Right ventricle myocardium inferior (tissue), 1 donor: Measurements from ENCODE around the gene NECTIN2. TPM values are rescaled to one million over a fixed set of nuclear protein-coding genes. Genes with fewer than 3 reads are reported as not detected.
"Not testable (repeated sequence)": the region's sequence is repeated elsewhere in the genome, so short reads cannot be mapped to it uniquely, and the experiment has no call there.

ENCODE experiments used
- ATAC-seq: fragments of 200-7000 bp; cut with Tn5 transposase; one replicate; pipeline ENCODE4 v1.9.1; 2020; ENCODE audit warnings: mild to moderate bottlenecking, moderate library complexity
- DNase-seq: peaks from one replicate; pipeline ENCODE4 v3.0.0; 2021; ENCODE audit errors: missing footprints
- intact Hi-C: fragments of 100-400 bp; cut with DNase I; formaldehyde crosslinking; loops from one replicate; pipeline ENCODE4 v1.11.0; 2022
- total RNA-seq: library from RNA; stranded (reverse); fragmentation: NEBNext Ultra II Directional; extraction: Animal tissue kit (Norgen Biotek cat#: 25700); gene quantifications from one replicate; pipeline ENCODE4 v1.2.1, GENCODE V29; 2021
- donor health status: DM: no; HTN: yes; CAD: no; lungs with severe emphysema.

NECTIN2 gene
- total RNA-seq, 1 donor from 2014 or later, result 41.8 TPM

DNA sequence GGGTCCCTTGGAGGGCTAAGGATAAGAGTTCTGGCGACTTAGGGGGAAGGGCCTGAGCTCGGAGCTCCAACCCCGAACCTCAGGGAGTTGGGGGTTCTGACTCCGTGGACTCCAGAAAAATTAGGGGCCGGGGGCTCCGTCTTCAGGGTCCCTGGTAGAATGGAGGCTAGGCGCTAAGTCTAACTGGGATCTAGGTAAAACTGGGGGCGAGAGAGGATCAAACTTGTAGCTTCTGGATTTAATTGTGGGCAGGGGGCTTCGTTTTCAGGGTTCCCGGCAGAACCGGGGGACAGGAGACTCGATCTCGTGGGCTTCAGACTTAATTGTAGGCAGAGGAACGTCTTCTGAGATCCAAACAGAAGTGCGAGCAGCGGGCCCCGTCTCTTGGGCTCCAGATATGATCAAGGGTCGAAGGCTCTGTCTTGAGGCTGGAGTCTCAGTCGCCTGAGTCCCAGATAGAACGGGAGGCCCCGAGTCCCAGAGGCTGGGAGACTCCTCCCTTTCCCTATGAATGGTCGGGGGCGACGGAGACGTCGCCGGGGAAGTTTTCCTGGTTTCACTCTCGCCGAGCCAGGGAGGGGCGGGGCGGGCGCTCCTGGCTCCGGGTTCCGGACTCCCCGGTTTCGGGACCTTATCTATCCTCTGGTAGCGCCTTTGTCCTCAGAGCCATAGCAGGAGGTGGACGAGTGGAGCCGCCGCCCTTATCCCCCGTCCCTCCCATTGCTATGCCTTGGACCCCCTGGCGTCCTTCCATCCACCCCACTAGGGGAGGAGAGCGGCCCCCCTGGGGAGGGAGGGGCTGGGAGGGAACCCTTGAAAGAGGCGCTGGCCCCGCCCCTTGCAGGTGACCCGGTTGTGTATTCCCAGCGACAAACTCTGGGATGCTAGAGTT is 1.3 kb downstream of the NECTIN2 start:
- peak; percentile 83 for DNase-seq
- no peak for ATAC-seq

DNA sequence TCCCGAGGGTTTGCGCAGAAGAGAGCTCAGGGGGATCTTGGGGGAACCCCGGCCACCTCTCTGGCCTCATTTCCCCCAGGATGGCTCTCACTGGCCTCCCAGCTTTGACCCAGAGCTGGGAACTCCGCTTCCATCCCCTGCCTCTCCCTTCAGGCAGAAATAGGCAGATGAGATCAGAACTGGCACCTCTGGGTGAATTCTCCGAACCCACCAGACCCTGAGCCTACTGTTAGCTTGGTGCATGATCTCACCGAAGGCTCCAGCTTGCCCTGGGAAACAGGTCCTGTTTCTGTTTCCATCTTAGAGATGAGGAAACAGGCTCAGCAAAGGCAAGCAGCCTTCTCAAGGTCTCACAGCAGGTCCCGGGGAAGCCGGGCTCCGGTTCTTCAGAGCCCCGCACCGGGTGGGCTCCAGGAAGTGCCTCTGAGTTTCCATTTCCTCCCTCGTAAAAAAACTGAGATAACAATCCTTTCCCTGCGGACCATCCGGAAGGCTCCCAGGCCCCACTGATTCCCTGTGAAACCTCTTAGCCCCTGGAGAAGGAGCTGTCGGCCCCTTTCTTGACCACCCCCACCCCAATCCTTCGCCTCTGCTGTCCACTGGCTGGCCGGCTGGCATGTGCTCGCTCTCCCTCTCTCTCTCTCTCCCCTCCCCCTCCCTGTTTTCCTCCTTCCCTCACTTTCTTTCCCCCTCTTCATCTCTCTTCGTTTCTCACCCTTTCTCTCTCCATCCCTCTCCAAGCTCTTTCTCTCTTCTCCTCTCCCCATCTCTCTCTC is 2.1 kb downstream of the NECTIN2 start:
- no peak for DNase-seq
- no peak for ATAC-seq
- intact Hi-C loops, result loop anchor here (5.0 kb wide), 1 partner anchor 131 kb away; no protein-coding TSS in a partner anchor

More for the DNA sequence above, 1.3 kb downstream of the NECTIN2 start:
- intact Hi-C loops, result loop anchor here (2.0 to 5.0 kb wide), 2 partner anchors 43 to 130 kb away; partner anchors contain the start of gene TOMM40

DNA sequence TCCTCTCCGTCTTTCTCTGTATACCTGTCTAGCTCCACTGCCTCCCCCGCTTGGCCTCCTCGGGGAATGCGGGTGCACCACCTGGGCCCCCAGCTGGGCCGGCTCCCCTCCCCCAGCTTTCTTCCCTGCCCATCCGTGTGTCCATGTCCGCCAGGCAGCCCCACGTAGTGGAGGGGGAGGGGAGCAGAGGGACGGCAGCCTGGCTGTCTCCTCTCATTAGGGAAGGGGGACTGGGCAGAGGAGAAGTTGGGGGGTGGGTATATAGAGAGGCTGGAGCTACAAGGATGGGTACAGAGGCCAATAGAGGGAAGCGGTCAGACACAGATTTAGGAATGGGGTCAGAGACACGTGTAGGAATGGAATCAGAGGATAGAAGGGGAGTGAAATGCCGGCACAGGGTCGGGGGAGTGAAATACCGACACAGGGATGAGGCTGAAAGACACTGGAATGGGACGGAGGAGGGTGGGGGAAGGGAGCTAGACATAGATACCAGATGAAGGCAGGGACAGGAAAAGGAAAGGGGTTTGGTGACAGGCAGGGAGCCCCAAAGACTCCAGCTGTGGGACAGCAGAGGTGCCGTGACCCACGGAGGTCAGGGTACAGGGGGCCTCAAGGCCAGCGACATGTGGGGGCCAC is 2.8 kb downstream of the NECTIN2 start:
- intact Hi-C loops, result loop anchor here (5.0 kb wide), 1 partner anchor 132 kb away; no protein-coding TSS in a partner anchor
- no peak for DNase-seq
- no peak for ATAC-seq

DNA sequence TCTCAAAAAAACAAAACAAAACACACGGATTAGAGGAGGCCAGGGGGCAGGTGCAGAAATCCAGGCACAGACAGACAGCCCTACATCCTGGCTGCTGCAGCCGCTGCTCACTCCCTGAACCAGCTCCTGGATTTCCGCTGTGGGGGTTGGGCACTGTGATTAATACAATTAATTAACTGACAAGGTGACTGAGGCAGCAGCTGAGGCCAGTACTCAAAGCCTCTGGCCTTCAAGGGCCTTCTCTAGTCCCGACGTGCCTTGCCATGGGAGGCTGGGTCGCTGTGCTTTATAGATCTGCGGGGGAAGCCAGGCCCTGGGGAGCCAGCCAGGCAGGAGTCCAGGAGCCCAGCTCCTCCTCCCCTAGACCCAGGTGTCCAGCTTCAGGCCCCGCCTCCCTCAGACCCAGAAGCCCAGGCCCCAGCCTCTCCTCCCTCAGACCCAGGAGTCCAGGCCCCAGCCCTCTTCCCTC is 4.6 kb downstream of the NECTIN2 start:
- DNase-seq, result no peak
- ATAC-seq, result no peak
- intact Hi-C loops, result no loop called here

DNA sequence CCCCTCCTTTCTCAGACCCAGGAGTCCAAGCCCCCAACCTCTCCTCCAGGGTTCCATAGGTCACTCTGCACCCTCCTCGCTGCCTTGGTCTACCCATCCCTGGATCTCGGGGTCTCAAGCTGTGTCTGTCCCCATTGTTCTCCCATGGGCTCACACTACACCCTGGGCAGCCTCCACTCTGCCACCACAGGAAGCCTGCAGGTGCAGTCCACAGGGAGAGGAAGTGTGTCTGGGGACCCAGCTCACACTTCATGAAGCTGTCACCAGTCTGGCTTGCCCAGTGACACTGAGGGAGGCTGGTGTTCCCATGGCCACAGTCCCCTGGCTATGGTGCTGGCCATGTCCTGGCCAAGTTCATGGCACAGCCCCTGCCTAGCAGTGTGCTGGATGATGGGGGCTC is 5.3 kb downstream of the NECTIN2 start:
- no peak for ATAC-seq
- no peak for DNase-seq
- intact Hi-C loops, result no loop called here

DNA sequence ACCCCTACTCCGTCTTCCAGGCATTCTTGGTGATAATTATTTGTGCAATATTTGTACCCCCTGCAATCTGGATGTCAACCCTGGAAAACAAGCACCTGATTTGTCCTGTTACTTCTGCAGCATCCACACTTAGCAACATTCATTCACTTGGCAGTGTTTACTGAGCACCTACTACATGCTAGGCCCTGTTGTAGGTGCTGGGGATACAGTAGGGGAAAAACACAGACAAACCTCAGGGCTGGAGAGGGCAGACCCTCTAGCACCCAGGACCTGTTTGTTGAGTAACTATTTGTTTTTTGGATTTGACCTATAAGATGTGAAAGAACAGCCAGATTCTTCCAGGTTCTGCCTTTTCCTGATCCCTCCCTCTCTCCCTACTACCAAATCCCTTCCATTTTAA is 9.5 kb downstream of the NECTIN2 start:
- intact Hi-C loops, result no loop called here
- DNase-seq, result no peak
- no peak for ATAC-seq

DNA sequence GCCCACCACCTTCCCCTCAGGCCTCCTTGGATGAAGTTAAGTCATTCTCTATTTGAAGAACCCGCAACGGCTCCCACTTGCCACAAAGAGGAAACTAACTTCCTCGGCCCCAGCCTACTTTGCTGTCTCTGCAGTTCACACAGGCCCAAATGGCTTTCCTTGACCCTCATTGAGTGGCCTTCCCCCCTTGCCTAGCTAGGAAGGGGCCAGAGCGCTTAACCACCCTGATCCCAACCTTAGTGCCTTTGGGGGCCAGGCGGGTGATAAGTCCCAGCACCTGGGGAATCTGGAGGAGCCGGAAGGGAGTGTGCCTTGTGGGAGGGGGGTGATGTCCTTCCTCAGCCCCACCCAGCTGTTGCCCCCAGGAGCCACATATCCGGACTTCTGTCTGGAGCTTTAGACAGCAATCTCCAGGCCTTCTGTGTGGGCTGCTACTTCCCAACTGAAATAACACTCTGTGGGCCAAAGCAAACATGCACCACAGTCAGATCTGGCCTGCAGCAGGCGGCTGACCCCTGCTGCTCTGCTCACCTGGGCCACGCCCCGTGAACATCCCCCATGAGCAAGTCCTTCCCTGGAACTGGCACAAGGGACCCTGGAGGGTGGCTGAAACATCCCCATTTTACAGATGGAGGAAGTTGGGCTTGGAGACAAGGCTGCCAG is 10.5 kb downstream of the NECTIN2 start:
- ATAC-seq (peak; percentile 53), DNase-seq (no peak)
- intact Hi-C loops, result no loop called here

DNA sequence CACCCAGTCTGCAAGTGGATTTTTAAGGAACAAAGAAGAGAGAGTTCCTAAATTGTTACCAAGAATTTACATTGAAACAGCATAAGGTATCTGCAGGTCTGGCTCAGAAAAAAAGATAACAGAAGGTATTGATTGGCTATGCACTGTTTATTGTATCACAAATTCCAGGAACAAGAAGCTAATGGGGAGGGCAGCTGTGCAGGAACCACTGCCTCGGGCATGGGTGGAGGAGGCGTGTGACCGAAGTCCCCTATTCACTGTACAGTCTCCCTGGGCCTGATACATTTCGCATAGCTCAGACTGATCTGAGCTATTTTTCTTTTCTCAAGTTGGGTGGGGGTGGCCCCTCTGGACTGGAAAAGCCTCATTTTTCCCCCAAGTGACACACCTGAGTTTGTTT is 11.7 kb downstream of the NECTIN2 start:
- ATAC-seq (no peak), DNase-seq (no peak)
- intact Hi-C loops, result no loop called here

DNA sequence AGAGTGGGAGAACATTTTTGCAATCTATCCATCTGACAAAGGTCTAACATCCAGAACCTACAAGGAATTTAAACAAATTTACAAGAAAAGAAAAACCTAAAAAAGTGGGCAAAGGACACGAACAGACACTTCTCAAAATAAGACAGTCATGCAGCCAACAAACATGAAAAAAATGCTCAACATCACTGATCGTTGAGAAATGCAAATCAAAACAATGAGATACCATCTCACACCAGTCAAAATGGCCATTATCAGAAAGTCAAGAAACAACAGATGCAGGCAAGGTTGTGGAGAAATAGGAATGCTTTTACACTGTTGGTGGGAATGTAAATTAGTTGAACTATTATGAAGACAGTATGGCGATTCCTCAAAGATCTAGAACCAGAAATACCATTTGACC is 15.5 kb downstream of the NECTIN2 start:
- DNase-seq, ATAC-seq, intact Hi-C loops: not testable (repeated sequence)

DNA sequence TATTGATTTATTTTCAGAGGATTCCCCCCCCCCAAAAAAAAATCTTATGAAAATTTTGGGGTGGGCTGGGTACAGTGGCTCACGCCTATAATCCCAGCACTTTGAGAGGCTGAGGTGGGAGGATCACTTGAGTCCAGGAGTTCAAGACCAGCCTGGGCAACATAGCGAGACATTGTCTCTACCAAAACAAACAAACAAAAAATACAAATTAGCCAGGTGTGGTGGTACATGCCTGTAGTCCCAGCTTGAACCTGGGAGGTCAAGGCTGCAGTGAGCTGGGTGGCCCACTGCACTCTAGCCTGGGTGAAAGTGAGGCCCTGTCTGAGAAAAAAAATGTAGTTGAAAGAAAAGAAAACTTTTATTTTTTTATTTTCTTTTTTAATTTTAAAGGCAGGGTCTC is 17.9 kb downstream of the NECTIN2 start:
- intact Hi-C loops, result no loop called here
- no peak for DNase-seq
- no peak for ATAC-seq

DNA sequence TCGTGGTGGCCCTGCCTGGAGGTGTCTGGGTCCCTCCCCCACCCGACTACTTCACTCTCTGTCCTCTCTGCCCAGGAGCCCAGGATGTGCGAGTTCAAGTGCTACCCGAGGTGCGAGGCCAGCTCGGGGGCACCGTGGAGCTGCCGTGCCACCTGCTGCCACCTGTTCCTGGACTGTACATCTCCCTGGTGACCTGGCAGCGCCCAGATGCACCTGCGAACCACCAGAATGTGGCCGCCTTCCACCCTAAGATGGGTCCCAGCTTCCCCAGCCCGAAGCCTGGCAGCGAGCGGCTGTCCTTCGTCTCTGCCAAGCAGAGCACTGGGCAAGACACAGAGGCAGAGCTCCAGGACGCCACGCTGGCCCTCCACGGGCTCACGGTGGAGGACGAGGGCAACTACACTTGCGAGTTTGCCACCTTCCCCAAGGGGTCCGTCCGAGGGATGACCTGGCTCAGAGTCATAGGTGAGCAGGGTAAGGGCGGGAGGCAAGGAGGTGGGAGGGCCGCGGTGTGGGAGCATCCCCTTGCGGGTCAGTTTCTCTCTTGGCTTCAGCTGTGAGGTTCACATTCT is 19.2 kb downstream of the NECTIN2 start:
- intact Hi-C loops, result no loop called here
- DNase-seq (peak; percentile 7), ATAC-seq (no peak)

DNA sequence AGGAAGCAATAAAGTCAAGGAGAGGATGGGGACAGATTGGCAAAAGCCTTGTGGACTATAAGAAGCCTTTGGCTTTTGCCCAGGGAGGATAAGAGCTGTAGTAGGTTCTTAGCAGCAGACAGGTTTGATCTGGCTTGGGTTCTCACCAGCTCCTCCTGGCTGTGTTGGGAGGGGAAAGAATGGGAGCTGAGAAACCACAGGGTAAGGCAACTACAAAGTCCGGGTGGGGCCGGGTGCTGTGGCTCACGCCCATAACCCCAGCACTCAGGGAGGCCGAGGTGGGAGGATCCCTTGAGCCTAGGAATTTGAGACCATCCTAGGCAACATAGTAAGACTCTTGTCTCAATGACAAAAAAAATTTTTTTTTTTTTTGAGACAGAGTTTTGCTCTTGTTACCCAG is 20.6 kb downstream of the NECTIN2 start:
- intact Hi-C loops, result no loop called here
- DNase-seq (no peak), ATAC-seq (no peak)

DNA sequence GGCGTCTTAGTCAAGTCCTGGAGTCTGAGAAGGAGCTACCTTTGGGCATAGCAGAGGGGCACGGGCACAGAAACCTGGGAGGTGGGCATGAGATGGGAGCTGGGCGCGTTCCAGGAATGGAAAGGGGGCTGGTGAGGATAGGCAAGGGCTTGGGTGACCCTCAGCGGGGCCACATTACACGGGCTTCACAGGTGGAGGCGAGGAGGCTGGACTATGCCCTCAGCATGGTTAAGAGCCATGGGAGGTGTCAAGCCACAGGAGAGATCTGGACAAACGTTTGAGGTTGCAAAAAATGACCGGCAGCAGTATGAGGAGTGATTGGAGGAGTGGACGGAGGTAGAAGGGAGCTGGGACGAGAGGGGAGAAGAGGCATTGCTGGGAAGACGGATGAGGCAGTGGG is 21.5 kb downstream of the NECTIN2 start:
- DNase-seq, result no peak
- intact Hi-C loops, result no loop called here
- no peak for ATAC-seq

DNA sequence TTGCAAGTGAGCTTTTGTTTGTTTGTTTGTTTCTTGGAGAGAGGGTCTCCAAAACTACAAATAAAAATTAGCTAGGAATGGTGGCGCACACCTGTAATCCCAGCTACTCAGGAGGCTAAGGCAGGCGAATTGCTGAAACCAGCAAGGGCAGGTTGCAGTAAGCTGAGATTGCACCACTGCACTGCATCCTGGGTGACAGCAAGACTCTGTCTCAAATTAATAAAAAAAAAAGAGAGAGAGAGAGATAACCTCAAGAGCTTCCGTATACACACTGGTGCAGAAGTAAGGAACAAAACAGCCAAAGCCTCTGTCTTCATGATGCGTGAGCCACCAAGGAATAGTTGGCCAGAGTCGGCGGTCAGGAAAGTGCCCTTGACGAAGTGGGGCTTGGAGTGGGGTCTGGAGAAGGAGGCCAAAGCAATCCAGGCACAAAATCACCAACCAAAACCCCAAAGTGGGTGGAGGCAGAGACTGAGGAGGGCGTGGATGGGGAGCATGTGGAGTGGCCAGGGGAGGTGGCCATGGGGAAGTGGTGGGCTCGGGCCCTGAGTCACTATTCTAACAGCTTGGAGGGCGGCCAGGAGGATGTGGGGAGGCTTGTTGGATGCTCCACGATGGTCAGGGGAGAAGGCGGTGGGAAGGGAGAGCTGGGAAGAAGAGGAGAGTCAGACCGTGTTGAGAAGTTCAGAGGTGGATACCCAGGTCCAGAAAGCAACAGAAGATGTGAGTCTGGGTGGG is 23.8 kb downstream of the NECTIN2 start:
- ATAC-seq (peak; percentile 35), DNase-seq (peak; percentile 79)
- intact Hi-C loops, result no loop called here

DNA sequence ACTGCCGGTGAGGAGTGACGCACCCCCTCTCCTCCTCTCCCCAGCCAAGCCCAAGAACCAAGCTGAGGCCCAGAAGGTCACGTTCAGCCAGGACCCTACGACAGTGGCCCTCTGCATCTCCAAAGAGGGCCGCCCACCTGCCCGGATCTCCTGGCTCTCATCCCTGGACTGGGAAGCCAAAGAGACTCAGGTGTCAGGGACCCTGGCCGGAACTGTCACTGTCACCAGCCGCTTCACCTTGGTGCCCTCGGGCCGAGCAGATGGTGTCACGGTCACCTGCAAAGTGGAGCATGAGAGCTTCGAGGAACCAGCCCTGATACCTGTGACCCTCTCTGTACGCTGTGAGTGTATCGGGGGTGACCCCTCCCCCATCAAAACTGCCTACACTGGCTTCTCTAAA is 25.7 kb downstream of the NECTIN2 start:
- intact Hi-C loops, result no loop called here
- peak; percentile 62 for DNase-seq
- ATAC-seq, result no peak

DNA sequence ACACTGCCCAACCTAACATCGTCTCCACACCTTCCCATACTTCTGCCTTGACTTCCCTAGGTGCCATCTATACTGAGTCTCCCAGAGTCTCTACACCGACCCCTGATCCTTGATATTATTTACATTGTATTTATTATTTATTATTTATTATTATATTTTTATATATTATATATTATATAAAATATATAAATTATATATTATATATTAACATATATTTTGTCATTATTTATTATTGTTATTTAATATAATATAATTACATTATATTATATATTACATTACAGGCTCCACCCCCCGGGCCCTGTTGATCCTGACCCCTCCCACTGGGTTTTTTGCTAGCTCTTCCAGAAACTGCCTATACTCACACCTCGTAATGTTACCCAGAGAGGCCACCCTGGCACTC is 26.6 kb downstream of the NECTIN2 start:
- intact Hi-C loops, result no loop called here
- ATAC-seq, result no peak
- DNase-seq, result no peak

DNA sequence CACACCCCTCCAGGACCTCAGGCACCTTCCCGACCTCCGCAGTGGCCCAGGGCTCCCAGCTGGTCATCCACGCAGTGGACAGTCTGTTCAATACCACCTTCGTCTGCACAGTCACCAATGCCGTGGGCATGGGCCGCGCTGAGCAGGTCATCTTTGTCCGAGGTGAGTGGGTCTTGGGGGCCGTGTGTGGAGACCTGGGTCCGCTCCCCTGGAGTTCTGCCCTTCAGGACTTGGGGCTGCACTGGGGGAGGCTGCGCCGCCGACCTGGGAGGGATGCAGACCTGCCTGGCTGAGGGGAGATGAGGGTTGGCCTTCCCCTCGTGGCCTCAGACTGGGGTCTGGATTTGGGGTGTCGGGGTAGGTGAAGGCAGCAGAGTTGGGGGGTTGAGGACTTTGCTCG is 28.2 kb downstream of the NECTIN2 start:
- ATAC-seq (no peak), DNase-seq (no peak)
- intact Hi-C loops, result no loop called here
